HG03342 (cell line): Measurements from ENCODE around the gene PPP1R14C.
"Not testable (repeated sequence)": the region's sequence is repeated elsewhere in the genome, so short reads cannot be mapped to it uniquely, and the experiment has no call there.

Experiments used
- ATAC-seq: cut with Tn5 transposase; IDR thresholded peaks from one replicate; pipeline ENCODE4 v1.9.1; 2021; ENCODE audit warnings: mild to moderate bottlenecking, moderate library complexity; ENCODE audit not compliant: unreplicated experiment

Gene PPP1R14C

DNA sequence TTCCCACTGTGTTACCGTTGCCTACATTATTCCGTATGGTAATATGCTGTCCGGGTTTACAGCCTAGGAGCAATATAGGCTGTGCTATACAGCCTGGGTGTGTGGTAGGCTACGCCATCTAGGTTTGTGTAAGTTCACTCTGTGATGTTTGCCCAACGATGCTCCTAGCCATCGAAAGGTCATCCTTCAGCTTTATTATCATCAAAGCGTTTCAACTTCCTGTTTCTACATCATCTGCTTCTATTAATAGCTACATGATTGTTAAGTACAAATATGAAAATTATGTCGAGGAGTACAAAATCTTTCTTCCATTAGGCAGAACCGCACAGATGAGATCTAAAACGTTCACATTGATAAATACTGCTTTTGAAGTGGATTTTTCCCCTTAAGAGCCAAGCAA is 69.9 kb downstream of the PPP1R14C start:
- no peak for ATAC-seq

DNA sequence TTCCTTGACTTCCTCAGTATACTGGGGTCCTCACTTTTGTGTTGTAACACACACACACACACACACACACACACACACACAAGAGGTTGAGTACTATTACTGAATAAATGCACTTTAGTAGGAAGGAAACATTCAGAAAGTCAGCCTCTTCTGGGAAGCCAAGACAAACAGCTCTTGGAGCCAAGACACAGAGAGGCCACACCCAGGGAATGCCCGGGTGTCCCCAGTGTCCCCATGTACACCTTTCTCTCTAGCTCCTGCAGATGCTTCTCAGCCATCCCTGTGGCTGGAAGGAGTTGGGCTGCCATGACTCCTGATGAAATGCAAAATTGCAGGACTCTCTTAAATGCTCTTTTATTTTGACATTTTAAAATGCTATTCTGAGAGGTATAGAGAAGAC is 70.5 kb downstream of the PPP1R14C start:
- no peak for ATAC-seq

DNA sequence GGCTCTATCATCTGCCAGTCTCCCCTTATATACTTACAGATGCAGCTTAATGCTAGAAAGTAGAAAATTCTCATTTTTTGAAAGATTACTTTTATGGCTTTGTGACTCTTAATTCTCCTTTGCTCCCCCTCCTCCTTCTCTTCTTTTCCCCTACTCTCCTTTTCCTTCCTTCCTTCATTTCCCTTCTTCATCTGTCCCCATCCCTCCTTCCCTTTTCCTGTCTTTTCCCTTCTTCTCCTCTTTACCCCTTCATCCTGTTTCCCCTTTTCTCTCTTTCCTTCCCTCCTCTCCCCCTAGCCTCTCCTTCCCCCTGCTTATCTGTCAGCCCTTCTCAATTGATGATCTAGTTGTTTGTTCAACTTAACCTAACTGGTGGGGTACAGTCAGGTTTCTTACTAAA is 71.5 kb downstream of the PPP1R14C start:
- ATAC-seq: no peak

DNA sequence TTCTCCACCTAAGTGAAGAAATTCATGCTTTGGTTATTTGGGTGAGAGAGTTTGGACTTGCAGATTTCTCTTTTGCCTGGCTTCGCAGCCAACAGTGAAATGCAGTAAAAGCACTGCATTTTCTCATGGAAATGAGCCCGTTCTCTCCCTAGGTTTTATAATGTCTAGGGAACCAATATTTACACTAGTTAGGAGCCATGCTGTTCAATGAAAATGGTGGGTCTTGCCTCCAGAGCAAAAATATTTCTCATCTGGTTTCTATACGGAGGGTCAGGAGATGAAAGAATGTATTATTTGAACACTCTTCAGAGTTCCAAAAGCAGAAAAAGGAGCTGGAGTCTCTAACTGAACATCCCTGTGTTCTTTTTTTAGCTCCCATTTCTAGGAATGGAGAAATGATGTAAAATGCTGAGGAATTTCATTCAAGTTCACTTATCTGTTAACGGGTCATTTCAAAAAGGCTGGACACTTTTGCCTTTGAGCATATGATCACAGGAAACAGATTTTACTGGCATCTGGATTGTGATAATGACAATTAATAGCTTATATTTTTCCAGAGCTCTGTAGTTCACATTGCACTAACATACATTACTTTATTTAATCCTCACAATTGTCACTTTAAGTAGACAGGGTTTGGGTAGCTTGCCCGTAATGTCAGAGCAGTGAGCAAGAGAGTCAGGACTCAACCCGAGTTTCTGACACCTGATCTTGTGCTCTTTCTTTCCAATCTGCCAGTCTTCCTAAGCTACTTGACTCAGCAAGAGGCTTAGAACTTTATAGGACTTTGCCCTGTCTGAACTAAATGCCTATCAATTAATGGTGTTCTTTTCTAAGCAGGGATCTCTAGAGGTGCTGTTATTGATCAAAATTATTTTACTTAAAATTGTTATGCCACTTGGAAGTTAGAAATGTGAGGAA is 78.0 kb downstream of the PPP1R14C start:
- ATAC-seq: no peak

DNA sequence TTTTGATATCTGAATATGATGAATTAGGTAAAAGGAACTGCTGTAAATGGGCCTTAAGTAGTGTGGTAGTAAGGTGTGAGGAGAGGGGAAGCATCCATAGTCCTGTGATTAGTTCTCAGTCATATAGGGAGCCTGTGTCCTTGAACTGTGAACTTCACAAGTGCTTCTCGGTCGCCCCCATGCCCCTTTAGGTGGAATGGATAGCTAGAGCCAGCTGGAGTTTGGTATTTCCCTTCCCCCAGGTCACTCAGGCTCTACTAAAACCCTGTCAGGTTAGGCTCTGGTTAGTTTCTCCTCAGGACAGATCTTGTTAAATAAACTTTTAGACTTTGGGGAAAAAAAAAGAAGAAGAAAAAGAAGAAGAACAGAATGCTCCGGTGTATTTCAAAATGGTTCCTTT is 82.0 kb downstream of the PPP1R14C start:
- ATAC-seq: no peak

DNA sequence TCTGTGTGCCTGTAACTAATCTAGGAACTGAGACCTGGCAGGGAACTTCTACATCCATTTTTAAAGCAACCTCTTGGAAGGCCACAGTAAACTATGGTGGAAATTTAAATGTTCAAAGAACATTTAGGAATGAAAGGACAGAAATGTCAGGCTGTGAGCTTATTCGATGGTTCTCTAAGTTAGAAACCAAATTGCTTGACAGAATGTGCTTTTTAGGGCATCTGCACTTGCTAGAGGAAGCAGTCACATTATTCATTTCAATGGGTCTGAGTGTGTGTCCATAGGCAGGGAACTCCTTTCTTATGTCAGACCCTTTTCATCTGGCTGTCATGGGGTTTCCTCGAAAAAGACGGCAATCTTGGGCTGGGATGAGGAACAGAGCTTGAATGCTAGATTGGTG is 84.4 kb downstream of the PPP1R14C start:
- ATAC-seq: no peak

DNA sequence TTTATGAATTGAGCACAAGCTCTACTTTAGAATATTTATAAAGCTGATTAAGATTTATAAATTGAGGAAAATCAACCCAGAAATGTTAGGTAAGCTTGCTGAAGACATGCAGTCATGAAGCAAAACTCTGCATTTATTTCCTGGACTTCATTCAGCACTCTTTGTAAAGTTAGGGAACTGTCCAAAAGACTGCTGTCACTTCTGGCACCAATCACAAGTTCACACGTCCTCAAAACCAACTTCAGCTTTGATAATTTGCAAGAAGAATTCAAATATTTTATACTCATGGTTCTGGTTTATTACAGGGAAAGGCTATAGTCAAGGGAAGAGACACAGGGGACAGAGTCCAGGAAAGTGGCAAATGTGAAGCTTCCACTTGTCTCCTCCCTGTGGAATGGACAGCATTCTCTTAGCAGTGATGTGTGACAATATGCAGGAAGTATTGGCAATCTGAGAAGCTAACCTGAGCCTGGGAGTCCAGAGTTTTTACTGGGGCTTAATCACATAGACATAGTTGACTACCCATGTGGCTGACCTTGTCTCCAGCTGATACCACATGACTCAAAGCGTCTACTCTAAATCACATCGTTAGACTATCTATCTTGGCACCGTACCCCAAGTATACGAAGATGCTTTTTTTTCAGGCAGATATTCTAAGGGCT is 85.4 kb downstream of the PPP1R14C start:
- no peak for ATAC-seq

DNA sequence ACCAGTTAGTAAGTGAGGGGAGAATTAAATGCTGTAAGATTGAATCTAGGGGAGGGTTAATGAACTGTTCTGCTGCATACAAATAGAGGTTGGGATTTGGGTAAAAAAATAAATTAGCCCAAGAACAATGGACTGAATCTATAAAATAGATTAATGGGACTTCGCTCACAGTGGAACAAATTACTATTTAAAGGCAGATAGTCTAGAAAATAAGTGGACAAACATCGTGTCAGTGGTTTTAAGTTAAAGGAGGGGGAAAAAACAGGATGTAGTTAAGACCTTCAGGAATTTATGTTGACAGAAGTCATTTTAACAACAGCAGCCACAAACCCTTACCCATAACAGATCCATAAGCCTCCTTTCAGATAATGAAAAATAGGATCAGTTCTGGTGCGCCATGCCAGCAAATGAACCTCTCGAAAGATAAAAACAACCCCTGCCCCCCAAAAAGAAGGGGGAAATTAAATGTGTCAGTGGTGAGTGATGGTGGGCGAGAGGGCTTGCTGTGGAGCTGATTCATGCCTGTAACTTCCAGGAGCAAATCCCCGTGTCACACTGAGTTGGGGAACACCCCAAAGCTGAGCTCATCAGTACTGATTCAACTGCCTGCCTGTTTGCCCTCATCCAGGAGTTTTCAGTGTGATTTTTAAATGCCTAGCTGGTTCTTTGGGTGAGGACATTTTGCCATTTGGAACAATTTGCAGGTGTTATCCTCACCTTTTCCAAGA is 86.8 kb downstream of the PPP1R14C start:
- no peak for ATAC-seq

DNA sequence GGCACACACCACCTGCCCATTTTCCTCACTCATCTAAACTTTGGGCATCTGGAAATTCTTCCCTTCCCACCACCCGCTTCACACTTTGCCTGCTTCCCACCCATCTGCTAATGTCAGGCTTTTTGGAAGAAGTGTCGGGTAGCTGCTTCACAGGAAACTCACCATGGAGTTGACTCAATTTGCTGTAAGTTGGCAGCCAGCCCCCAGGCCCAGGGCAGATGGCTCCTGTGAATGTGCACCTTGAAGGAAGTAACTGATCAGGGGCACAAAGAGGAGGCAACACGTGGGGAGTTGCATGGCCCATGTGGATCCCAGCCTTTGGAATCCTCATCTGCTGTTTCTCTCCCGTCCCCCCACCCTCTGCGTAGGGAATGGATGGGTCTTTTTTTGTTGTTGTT is 87.3 kb downstream of the PPP1R14C start:
- ATAC-seq: no peak

DNA sequence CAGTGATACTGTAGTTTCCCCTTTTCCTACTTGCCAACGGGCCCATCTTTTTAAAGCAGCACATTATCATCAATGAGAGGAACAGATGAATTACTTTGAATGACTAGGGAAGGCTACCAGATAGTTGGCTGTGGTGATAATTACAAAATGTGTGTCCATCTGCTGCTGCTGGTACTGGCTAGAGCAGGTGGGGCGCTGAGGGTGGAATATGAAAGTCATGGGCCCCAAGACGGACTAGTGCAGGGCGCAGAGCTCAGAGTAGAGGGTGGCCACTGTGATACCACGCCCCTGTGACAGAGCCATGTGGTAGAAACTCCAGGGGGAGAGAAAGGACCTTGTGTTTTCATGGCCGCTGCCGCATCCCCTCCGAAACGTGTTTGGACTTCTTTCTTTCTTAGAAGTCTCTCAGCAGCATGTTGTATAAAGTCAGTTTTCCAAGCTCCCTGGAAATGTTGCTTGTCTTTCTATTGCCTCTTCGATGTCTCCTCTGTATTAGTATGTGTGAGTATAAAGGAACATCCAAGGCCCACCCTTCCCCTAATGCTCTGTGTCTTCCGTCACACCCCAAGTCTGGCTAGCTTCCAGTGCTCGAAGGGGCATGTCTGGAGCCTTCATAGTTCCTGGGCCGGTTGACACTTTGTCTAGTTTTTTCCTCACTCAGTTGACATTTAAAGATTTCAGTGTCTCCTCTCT is 88.1 kb downstream of the PPP1R14C start:
- no peak for ATAC-seq

DNA sequence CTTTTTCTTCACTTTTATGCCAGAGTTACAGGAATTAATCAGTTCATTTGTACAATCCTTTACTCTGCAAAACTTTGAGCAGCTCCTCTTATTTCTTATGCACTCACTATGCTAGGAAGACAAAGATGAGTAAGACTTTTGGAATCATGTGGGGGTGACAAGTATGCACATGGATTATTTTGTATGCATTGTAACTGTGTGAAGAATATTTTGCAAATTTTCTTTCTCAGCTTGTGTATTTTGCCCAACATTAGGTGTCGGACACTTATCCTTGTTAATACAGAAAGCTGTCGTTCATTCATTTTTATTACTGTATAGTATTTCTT is 88.6 kb downstream of the PPP1R14C start:
- no peak for ATAC-seq

DNA sequence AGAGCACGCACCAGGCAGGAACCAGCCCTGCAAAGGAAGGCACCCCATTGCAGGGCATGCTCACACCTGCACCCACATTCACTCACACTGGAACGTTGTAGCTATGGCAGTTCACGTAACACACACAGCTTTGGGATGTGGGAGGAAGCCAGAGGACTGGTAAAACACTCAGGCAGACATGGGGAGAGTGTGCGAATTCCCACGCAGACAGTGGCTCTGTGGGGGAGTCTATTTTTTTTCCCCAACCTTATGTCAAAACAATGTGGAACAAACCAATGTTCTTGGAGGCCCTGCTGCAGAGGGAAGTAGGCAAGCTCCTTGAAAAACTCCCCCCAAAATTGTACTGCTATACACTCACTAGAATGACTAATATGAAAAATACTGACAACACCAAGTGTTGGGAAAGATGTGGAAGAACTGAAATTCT is 91.0 kb downstream of the PPP1R14C start:
- ATAC-seq: no peak

DNA sequence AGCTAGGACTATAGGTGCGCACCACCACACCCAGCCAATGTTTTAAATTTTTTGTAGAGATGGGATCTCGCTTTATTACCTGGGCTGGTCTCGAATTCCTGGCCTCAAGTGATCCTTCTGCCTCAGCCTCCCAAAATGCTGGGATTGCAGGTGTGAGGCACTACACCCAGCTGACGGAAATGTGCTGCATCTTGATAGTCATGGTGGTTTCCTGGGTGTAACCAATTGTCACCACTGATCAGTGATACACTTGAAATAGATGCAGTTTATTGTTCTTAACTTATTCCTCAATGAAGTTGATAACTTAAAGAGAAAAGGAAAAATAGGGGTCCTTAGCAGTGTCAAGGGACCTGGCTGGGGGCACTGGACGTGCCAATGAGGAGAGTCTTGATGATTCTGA is 92.4 kb downstream of the PPP1R14C start:
- ATAC-seq: no peak

DNA sequence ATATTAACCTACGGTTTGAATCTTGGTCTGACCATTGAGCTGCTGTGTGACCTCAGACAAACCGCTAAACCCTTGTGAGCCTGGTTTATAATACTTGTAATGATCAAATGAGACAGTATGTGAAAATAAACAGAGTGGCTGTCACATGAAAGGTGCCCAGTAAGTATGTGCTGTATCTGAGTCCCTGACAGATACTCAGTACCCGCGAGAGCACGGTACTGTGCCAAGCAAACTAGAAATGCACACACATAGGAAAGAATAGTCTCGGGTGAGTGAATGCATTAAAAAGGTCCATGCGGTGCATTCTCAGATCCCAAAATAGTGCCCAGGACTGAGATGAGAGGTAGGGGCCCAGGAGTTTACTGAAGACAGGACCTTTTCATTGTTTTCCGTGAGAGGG is 93.3 kb downstream of the PPP1R14C start:
- ATAC-seq: no peak

DNA sequence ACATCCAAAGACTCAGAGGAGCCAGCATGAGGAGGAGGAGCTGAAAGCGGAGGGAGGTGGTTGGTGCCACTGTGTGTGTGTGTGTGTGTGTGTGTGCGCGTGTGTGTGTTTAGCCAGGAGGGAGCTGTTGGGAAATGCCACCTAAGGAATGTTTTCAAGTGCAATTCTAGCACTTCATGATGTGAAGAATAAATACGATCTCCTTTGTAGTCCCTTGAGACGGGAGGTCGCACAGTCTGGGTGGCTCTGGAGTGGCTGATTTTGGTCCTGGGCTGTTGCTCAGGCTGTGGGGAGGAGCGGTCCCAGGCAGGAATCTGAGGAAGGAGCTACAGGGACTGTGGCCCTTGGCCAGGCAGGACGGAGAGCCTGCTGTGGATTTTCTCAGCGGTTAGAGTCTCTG is 93.7 kb downstream of the PPP1R14C start:
- no peak for ATAC-seq

DNA sequence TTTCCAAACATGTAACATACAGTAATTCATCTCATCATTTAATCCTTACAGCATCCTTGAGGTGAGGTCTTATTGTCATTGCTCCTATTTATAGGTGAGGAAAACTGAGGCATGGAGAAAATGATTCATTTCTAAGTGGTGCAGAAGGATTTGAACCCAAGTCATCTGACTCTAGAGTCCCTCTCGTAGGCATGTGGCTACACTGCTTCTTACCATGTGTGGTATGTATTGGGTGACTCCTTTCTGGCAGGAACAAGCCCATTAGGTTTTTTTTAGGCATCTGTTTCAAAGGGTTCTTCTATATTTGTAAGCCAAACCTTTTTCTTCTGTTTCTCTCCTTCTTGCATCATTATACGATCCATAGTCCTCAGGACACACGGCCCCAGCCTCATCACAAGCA is 94.8 kb downstream of the PPP1R14C start:
- ATAC-seq: no peak

DNA sequence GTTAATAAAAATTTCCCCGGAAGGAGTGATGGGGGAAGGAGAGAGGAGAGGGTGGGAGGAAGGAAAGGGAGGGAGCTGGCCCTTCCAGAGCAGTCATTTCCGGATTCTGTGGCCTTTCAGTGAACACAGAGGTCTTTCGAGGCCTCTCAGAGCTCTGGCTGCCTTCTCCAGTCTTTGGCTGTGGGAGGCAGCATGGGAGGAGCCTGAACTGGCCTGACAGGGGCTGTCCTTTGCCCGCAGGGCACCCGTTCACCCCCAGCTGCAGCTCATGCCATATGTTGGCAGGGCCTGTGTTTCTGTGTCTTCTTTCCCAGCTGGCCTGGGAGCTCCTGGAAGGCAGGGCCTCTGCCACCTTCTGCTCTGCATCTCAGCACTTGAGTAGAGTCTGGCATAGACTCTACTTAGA is 95.5 kb downstream of the PPP1R14C start:
- ATAC-seq: no peak

DNA sequence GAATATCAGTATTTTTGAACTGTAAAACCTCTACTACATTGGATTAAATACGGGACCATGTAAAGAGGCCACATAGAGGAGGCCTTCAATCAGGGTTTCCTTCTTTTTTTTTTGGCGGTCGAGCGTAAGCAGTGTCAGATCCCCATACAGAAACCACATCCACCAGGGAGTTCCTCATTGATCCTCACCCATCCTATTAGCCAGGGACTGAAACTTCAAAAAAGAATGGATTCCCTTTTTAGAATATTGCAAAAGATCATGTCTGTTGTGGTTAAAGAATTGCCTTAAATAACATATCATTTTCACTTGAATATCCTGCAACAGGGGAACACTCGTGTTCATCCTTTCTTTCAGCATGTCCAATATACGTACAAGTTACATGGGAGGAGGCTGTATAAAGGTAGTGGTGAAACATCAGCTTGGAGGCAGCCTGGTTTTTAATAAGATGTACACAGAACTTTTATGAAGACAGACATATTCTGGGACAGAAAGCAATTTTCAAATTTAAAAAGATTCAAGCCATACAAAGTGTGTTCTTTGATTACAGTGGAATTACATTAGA is 96.1 kb downstream of the PPP1R14C start:
- no peak for ATAC-seq

DNA sequence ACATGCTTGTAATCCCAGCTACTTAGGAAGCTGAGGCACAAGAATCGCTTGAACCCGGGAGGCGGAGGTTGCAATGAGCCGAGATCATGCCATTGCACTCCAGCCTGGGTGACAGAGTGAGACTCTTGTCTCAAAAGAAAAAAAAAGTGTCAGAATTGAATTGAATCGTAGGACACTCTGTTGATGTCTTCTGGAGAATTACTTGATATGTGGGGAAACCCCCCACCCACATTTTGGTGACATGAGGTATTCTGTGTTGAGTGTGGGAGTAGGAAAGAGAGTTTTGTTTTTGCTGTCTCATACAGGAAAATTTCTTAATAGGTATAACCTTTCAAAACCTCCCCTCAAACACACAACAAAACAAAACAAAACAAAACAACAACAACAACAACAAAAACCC is 98.9 kb downstream of the PPP1R14C start:
- ATAC-seq: not testable (repeated sequence)

DNA sequence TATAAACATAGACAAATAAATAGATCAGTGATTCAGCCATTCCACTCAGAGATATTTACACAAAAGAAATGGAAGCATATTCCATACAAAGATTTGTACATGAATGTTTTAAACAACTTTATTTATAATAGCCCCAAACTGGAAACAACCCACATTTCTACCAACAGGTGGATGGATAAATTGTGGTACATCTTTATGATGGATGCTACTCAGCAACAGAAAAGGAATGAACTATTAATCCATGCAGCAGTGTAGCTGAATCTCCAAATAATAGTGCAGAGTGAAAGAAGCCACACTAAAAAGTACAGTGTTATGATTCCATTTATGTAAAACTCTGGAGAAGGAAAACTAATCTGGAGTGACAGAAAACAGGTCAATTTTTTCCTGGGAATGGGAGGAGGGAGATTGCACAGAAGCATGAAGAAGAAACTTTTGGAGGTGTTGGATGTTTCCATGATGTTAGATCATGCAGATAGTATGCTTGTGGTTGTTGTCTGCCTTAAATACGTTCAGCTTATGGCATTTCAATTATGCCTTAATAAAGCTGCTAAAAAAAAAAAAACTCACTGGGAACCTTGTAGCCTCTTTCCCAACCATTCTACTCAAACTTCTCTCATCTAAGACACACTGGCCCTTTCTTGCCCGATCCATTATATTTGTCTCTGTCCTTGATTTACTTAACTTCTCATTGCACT is 100.9 kb downstream of the PPP1R14C start:
- no peak for ATAC-seq
